Cardiac muscle cell (in vitro differentiated cells and primary cell): Measurements from ENCODE around the gene TTC9. TPM values are rescaled to one million over a fixed set of nuclear protein-coding genes. Genes with fewer than 3 reads are reported as not detected.

Experiments
- DNase-seq, 2 donors: peaks; one replicate each; pipeline versions ENCODE4 v3.0.0 to v3.0.0-alpha.2; 2010 to 2017; ENCODE audit warnings: low read depth in 1 of 2, low spot score in 1 of 2
- H3K27ac ChIP-seq: fragments of 200-600 bp; sonication (generic); 2 replicates; pipeline ENCODE4 v1.5.1; 2016
- H3K27me3 ChIP-seq: fragments of 200-600 bp; sonication (generic); 2 replicates; pipeline ENCODE4 v1.6.0; 2016; ENCODE audit warnings: control low read depth
- H3K36me3 ChIP-seq: fragments of 200-600 bp; sonication (generic); 2 replicates; pipeline ENCODE4 v1.5.1; 2016; ENCODE audit warnings: control low read depth
- H3K4me1 ChIP-seq: fragments of 200-600 bp; sonication (generic); 2 replicates; pipeline ENCODE4 v1.8.1; 2017; ENCODE audit warnings: low read depth, mild to moderate bottlenecking, mixed run types
- H3K4me3 ChIP-seq: fragments of 200-600 bp; sonication (generic); 2 replicates; pipeline ENCODE4 v1.5.1; 2016; ENCODE audit warnings: mild to moderate bottlenecking
- H3K9me3 ChIP-seq: fragments of 200-600 bp; sonication (generic); 2 replicates; pipeline ENCODE4 v1.5.1; 2017; ENCODE audit warnings: low read depth, mild to moderate bottlenecking, control low read depth
- polyA plus RNA-seq: library from polyadenylated mRNA; unstranded; fragments of >200 nt; fragmentation: Nextera tagmentation; extraction: Ambion mirVana; gene quantifications from 2 replicates; pipeline ENCODE4 v1.2.1, GENCODE V29; 2016
- total RNA-seq: library from RNA; depleted of rRNA; stranded (reverse); fragments of >200 nt; gene quantifications from 2 replicates; pipeline ENCODE4 v1.2.3, GENCODE V29; 2016
- TF ChIP-seq, protein P1 (sequence below): IDR thresholded peaks from 2 replicates; pipeline ENCODE4 v1.5.1; 2012; ENCODE audit warnings: low read depth, mild to moderate bottlenecking, low read length

TTC9 gene
- total and polyA plus RNA-seq, 2 experiments from 2014 or later: 1.3 TPM

DNA sequence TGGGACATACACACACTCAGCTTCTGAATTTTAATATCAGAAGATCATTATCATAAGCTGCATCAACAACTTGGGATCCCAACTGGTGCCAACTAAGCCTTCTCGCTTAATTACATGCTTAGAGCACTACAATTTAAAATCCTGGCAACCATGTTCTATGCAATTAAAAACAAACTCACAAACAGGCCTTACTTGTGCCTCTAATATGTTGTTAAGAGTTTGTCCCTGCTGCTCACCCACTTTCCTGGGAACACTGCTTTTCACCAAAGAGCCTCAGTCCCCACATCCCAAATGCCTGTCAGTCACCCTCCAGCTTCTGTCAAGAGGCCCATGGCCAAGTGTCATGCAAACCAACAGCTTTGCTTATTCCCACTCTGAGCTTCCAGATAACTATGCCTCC is 69.7 kb downstream of the TTC9 start:
- Histone ChIP-seq H3K9me3 (no peaks in the 10 kb centered on the region), H3K4me3 (no peak overlapping the region), H3K4me1 (peaks cover 5% of the 10 kb centered on the region), H3K27me3 (no peaks in the 10 kb centered on the region), H3K27ac (no peak overlapping the region), H3K36me3 (no peaks in the 10 kb centered on the region)
- TF ChIP-seq, protein P1, sequence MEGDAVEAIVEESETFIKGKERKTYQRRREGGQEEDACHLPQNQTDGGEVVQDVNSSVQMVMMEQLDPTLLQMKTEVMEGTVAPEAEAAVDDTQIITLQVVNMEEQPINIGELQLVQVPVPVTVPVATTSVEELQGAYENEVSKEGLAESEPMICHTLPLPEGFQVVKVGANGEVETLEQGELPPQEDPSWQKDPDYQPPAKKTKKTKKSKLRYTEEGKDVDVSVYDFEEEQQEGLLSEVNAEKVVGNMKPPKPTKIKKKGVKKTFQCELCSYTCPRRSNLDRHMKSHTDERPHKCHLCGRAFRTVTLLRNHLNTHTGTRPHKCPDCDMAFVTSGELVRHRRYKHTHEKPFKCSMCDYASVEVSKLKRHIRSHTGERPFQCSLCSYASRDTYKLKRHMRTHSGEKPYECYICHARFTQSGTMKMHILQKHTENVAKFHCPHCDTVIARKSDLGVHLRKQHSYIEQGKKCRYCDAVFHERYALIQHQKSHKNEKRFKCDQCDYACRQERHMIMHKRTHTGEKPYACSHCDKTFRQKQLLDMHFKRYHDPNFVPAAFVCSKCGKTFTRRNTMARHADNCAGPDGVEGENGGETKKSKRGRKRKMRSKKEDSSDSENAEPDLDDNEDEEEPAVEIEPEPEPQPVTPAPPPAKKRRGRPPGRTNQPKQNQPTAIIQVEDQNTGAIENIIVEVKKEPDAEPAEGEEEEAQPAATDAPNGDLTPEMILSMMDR: no peak
- no peak for DNase-seq

DNA sequence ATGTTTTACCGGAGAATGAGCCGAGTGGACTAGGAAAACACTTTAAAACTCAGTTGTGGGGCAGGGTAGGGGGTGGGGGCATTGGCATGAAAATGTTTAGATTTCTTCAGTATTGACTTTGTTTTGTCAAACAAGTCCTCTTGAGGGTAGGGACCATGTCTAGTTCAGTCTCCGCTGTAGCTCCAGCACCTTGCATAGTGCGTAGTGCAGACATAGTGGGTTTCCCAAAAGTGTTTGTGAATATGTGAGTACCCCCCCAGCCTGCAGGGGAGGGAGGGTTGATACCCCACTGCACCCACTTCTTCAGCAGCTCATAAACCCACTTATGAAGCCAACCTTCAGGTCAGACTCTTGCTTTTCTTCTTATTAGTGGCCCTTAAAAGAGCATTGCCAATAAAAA is 71.4 kb downstream of the TTC9 start:
- no peak for DNase-seq
- TF ChIP-seq, protein P1: no peak
- Histone ChIP-seq H3K9me3 (no peaks in the 10 kb centered on the region), H3K4me1 (peaks cover 5% of the 10 kb centered on the region), H3K27me3 (no peaks in the 10 kb centered on the region), H3K4me3 (no peak overlapping the region), H3K36me3 (no peaks in the 10 kb centered on the region), H3K27ac (no peak overlapping the region)

DNA sequence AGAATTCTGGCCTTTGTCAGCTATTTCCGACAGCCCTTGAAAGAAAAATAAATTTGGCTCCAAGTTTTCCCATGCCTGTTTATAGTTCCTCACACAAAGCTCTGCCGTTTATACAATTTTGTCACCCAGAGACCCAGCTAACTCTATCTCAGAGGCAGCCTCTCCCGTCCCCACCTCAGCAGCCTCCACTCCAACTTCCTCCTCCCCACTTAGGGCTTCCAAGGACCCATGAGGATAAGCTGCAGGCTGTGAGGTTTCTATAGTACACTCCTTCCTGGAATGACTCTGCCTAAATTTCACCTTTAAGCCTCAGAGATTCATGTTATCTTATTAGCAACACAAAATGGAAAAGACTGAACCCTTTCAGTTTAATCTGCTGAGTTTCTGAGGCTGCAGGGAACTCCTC is 71.8 kb downstream of the TTC9 start:
- peak in 1 of 2 donors; percentile 7 for DNase-seq
- no peak overlapping the region for H3K27ac ChIP-seq
- H3K4me3 ChIP-seq: no peak overlapping the region
- TF ChIP-seq, protein P1: no peak
- no peaks in the 10 kb centered on the region for H3K9me3 ChIP-seq
- no peaks in the 10 kb centered on the region for H3K36me3 ChIP-seq
- peaks cover 5% of the 10 kb centered on the region for H3K4me1 ChIP-seq
- no peaks in the 10 kb centered on the region for H3K27me3 ChIP-seq

DNA sequence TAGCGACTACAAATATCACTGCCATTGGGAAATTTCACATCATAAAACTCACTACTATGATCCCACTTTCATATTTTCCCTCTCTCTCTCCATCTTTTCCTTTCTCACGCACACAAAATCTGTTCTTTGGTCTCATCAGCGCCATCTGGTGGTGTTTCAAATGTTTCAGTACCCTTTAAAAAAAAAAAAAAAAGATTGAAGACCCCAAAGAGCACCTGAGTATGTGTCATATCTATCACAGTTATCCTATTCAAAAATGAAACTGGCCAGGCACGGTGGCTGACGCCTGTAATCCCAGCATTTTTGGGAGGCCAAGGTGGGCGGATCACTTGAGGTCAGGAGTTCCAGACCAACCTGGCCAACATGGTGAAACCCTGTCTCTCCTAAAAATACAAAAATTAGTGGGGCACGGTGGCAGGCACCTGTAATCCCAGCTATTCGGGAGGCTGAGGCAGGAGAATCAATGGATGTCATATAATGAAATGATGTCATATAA is 72.4 kb downstream of the TTC9 start:
- no peaks in the 10 kb centered on the region for H3K27me3 ChIP-seq
- no peaks in the 10 kb centered on the region for H3K36me3 ChIP-seq
- TF ChIP-seq, protein P1: peak; percentile 61
- H3K4me1 ChIP-seq: peaks cover 5% of the 10 kb centered on the region
- H3K9me3 ChIP-seq: no peaks in the 10 kb centered on the region
- DNase-seq: peak; percentile 73 to 79
- no peak overlapping the region for H3K4me3 ChIP-seq
- no peak overlapping the region for H3K27ac ChIP-seq

DNA sequence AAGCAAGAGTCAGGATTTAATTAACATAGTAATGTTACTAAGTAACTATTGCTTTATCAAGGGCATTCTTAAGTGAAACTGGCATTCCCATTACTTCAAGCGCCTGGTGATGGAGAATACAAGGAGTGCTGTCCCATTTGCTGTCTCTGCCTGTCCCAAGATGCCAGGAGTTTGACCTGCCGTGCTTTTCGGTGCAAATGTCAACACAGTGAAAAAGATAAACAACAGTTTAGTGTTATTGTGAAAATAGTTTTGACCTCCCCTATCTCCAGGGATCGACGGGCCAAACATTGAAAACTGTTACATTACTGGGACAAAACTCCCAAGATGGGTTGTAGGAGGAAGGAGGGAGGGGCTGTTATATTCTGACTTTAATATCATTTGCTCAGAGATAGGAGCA is 74.8 kb downstream of the TTC9 start:
- Histone ChIP-seq H3K27ac (no peak overlapping the region), H3K4me3 (no peak overlapping the region), H3K9me3 (no peaks in the 10 kb centered on the region), H3K4me1 (no peaks in the 10 kb centered on the region), H3K27me3 (no peaks in the 10 kb centered on the region), H3K36me3 (no peaks in the 10 kb centered on the region)
- TF ChIP-seq, protein P1: no peak
- DNase-seq: no peak

DNA sequence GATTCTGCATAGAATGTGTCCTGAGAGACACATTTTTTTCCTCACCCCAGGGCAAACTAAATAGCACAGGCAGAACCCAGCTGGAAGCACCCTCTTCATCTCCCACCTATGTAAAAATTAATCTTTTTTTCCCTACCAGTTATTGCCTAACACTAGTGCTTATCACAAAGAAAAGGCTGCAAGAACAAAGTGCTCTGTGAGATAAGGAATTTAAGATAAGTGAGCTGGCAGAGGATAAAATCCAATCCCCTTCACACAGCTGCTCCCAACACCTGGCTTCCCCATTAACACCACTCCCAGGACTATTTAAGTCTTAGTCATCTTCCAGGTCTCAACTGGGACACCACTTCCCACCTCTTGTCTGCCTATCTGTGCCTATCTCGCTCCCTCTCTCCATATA is 75.2 kb downstream of the TTC9 start:
- no peaks in the 10 kb centered on the region for H3K27me3 ChIP-seq
- no peak for DNase-seq
- no peaks in the 10 kb centered on the region for H3K9me3 ChIP-seq
- H3K27ac ChIP-seq: no peak overlapping the region
- no peaks in the 10 kb centered on the region for H3K4me1 ChIP-seq
- no peaks in the 10 kb centered on the region for H3K36me3 ChIP-seq
- no peak overlapping the region for H3K4me3 ChIP-seq
- TF ChIP-seq, protein P1: no peak
